ENCODE measurements around the gene FAM83F. TPM values are rescaled to one million over a fixed set of nuclear protein-coding genes. Genes with fewer than 3 reads are reported as not detected.

FAM83F gene
- total RNA-seq, 1 experiment from 2014 or later: 8.1 TPM

- H3K9me3 ChIP-seq (ENCODE audit: insufficient read depth, low read depth): no peaks in the 10 kb centered on the region
- H3K36me3 ChIP-seq (ENCODE audit: low read depth): no peaks in the 10 kb centered on the region
- POLR2A ChIA-PET (ENCODE audit: unreplicated experiment): interaction anchor here (0.6 to 1.0 kb wide), 3 partner anchors 28 to 865 kb away, joined by 3 to 6 read pairs (median 6); no protein-coding TSS in a partner anchor
- no peak overlapping the region for H3K4me3 ChIP-seq
- BruUV-seq (replicated peaks): no TSS peak
- intact Hi-C loops (cut with micrococcal nuclease; ENCODE audit: unreplicated experiment): loop anchor here (5.0 kb wide), 1 partner anchor 1165 kb away; the partner anchor contains the start of gene CBX6
- DNase-seq: no peak
- no peaks in the 10 kb centered on the region for H3K79me2 ChIP-seq (ENCODE audit: low read depth)
- CTCF ChIA-PET: interaction anchor here (0.5 to 1.8 kb wide), 5 partner anchors 116 to 535 kb away, joined by 3 to 11 read pairs (median 3); partner anchors contain the start of gene MIEF1
- no peak overlapping the region for H3K4me2 ChIP-seq
- H3K4me1 ChIP-seq (replicated peaks; ENCODE audit: insufficient read depth): peaks cover 14% of the 10 kb centered on the region
- no peaks in the 10 kb centered on the region for H4K20me1 ChIP-seq (ENCODE audit: insufficient read depth)
- H3K27ac ChIP-seq: no peak overlapping the region
- no peak overlapping the region for H2AFZ ChIP-seq
- no peaks in the 10 kb centered on the region; the same call in 1 of the 2 replicates for H3K27me3 ChIP-seq (ENCODE audit: insufficient read depth, low read depth)
- H3K9me2 ChIP-seq (ENCODE audit: insufficient read depth): no peaks in the 10 kb centered on the region
- no peaks in the 10 kb centered on the region; the same call in 1 of the 2 replicates for H3F3A ChIP-seq (ENCODE audit: insufficient read depth, low read depth)
- TF ChIP-seq EZH2 (IDR thresholded peaks at IDR 0.05; ENCODE audit: low read depth) (no peak), CTCF (conservative IDR thresholded peaks at IDR 0.05) (no peak)
Measured at GRCh38 chr22:40037320-40037719, 42.6 kb downstream of the FAM83F start.

- POLR2A ChIA-PET (ENCODE audit: unreplicated experiment): interaction anchor here (0.6 to 1.0 kb wide), 3 partner anchors 68 to 561 kb away, joined by 3 read pairs; no protein-coding TSS in a partner anchor
- no peaks in the 10 kb centered on the region; the same call in 1 of the 2 replicates for H3F3A ChIP-seq (ENCODE audit: insufficient read depth, low read depth)
- intact Hi-C loops (cut with micrococcal nuclease; ENCODE audit: unreplicated experiment): loop anchor here (5.0 kb wide), 1 partner anchor 1167 kb away; the partner anchor contains the start of gene CBX6
- peaks cover 21% of the 10 kb centered on the region for H3K4me1 ChIP-seq (replicated peaks; ENCODE audit: insufficient read depth)
- BruUV-seq (replicated peaks): no TSS peak
- no peak for TF ChIP-seq CTCF (conservative IDR thresholded peaks at IDR 0.05)
- no peak for TF ChIP-seq EZH2 (IDR thresholded peaks at IDR 0.05; ENCODE audit: low read depth)
- no peaks in the 10 kb centered on the region; the same call in 1 of the 2 replicates for H3K27me3 ChIP-seq (ENCODE audit: insufficient read depth, low read depth)
- no peaks in the 10 kb centered on the region for H3K79me2 ChIP-seq (ENCODE audit: low read depth)
- H3K9me2 ChIP-seq (ENCODE audit: insufficient read depth): no peaks in the 10 kb centered on the region
- no peak overlapping the region for H3K4me3 ChIP-seq
- no peak for DNase-seq
- H3K4me2 ChIP-seq: no peak overlapping the region
- no peak overlapping the region for H2AFZ ChIP-seq
- H4K20me1 ChIP-seq (ENCODE audit: insufficient read depth): no peaks in the 10 kb centered on the region
- no peaks in the 10 kb centered on the region for H3K9me3 ChIP-seq (ENCODE audit: insufficient read depth, low read depth)
- H3K36me3 ChIP-seq (ENCODE audit: low read depth): no peaks in the 10 kb centered on the region
- CTCF ChIA-PET: interaction anchor here (0.5 kb wide), 2 partner anchors 9 to 339 kb away, joined by 3 read pairs; no protein-coding TSS in a partner anchor
- no peak overlapping the region for H3K27ac ChIP-seq
Measured at GRCh38 chr22:40039482-40040115, 44.8 kb downstream of the FAM83F start.

GRCh38 chr22:40040927-40041326, 46.2 kb downstream of the FAM83F start:
- H2AFZ ChIP-seq: no peak overlapping the region
- H3F3A ChIP-seq (ENCODE audit: insufficient read depth, low read depth): peaks cover 2% of the 10 kb centered on the region; the same call in 1 of the 2 replicates
- H3K9me2 ChIP-seq (ENCODE audit: insufficient read depth): no peaks in the 10 kb centered on the region
- H3K79me2 ChIP-seq (ENCODE audit: low read depth): peaks cover 7% of the 10 kb centered on the region
- peak overlapping the region; percentile 15; the same call in 1 of the 2 replicates for H3K4me2 ChIP-seq
- ChIA-PET POLR2A (ENCODE audit: unreplicated experiment) (interaction anchor here (0.6 kb wide), 1 partner anchor 697 kb away, joined by 5 read pairs; no protein-coding TSS in a partner anchor), CTCF (no interaction called here)
- H3K4me1 ChIP-seq (replicated peaks; ENCODE audit: insufficient read depth): peaks cover 25% of the 10 kb centered on the region
- no peaks in the 10 kb centered on the region; the same call in 1 of the 2 replicates for H4K20me1 ChIP-seq (ENCODE audit: insufficient read depth)
- no TSS peak for BruUV-seq (replicated peaks)
- no peaks in the 10 kb centered on the region; the same call in 1 of the 2 replicates for H3K27me3 ChIP-seq (ENCODE audit: insufficient read depth, low read depth)
- no peaks in the 10 kb centered on the region for H3K9me3 ChIP-seq (ENCODE audit: insufficient read depth, low read depth)
- TF ChIP-seq EZH2 (IDR thresholded peaks at IDR 0.05; ENCODE audit: low read depth): no peak
- no peak for TF ChIP-seq CTCF (conservative IDR thresholded peaks at IDR 0.05)
- H3K27ac ChIP-seq: no peak overlapping the region
- no peaks in the 10 kb centered on the region for H3K36me3 ChIP-seq (ENCODE audit: low read depth)
- peak; percentile 41 to 68 for DNase-seq
- no peak overlapping the region for H3K4me3 ChIP-seq
- intact Hi-C loops (cut with micrococcal nuclease; ENCODE audit: unreplicated experiment): no loop called here
